Vagina (tissue), 2 donors: ENCODE results near the gene VSIG8. TPM values are rescaled to one million over a fixed set of nuclear protein-coding genes. Genes with fewer than 3 reads are reported as not detected.

Experiments
- DNase-seq, 2 donors: peaks; one replicate each; pipeline ENCODE4 v3.0.0-alpha.2; 2017; ENCODE audit errors: extremely low spot score in 2 of 2
- H3K27ac ChIP-seq: fragments of 200-600 bp; sonication (generic); one replicate; pipeline ENCODE4 v1.5.1; 2019
- H3K27me3 ChIP-seq: fragments of 200-600 bp; sonication (generic); one replicate; pipeline ENCODE4 v1.5.1; 2019
- H3K36me3 ChIP-seq, 2 donors: fragments of 200-600 bp; sonication (generic); one replicate each; pipeline ENCODE4 v1.5.1; 2017 to 2019
- H3K4me1 ChIP-seq: fragments of 200-600 bp; sonication (generic); one replicate; pipeline ENCODE4 v1.5.1; 2019
- H3K4me3 ChIP-seq, 2 donors: fragments of 200-600 bp; sonication (generic); 1 replicate in 1 of 2; 2 replicates in 1 of 2; pipeline ENCODE4 v1.5.1; 2016 to 2019
- H3K9me3 ChIP-seq: fragments of 200-600 bp; sonication (generic); one replicate; pipeline ENCODE4 v1.5.1; 2019
- CTCF ChIP-seq, 3 experiments: fragments of 450-650 bp in 2 of 3; fragments of 200-600 bp in 1 of 3; sonication (generic) in 1 of 3; IDR thresholded peaks; one replicate each; pipeline ENCODE4 v1.5.1; 2017 to 2019; ENCODE audit warnings: antibody characterized with exemption in 3 of 3, mild to moderate bottlenecking in 2 of 3, moderate library complexity in 2 of 3
- POLR2A ChIP-seq, 2 donors: fragments of 450-650 bp; IDR thresholded peaks; one replicate each; pipeline ENCODE4 v1.6.1; 2017; ENCODE audit warnings: antibody characterized with exemption in 2 of 2, mild to moderate bottlenecking in 2 of 2, moderate library complexity in 2 of 2
- POLR2AphosphoS5 ChIP-seq, 2 donors: sonication (generic); formaldehyde crosslinking; IDR thresholded peaks; one replicate each; pipeline ENCODE4 v1.9.0; 2017; ENCODE audit warnings: antibody characterized with exemption in 2 of 2, mild to moderate bottlenecking in 2 of 2, low read depth in 1 of 2; ENCODE audit not compliant: insufficient read depth in 1 of 2
- intact Hi-C: fragments of 100-400 bp; cut with DNase I; formaldehyde crosslinking; loops from one replicate; pipeline ENCODE4 v1.15.1; 2023
- total RNA-seq: library from RNA; depleted of rRNA; stranded (reverse); fragments of >200 nt; gene quantifications from one replicate; pipeline ENCODE4 v1.2.3, GENCODE V29; 2016

VSIG8 gene
- total RNA-seq, 1 donor from 2014 or later, result not detected

GRCh38 chr1:159859767-159860322 lies 2.6 kb downstream of the VSIG8 start:
- no peaks in the 10 kb centered on the region for H3K36me3 ChIP-seq
- H3K27ac ChIP-seq, result peak overlapping the region; percentile 25
- no peak overlapping the region for H3K4me3 ChIP-seq

GRCh38 chr1:159857889-159858288 lies 4.6 kb downstream of the VSIG8 start:
- intact Hi-C loops, result loop anchor here (5.0 kb wide), 1 partner anchor 69 kb away; the partner anchor contains the start of gene TAGLN2
- DNase-seq, result no peak
- no peaks in the 10 kb centered on the region for H3K27me3 ChIP-seq
- no peak overlapping the region for H3K27ac ChIP-seq
- H3K4me1 ChIP-seq, result peaks cover 62% of the 10 kb centered on the region
- no peaks in the 10 kb centered on the region for H3K9me3 ChIP-seq
- TF ChIP-seq POLR2AphosphoS5 (IDR thresholded peaks at IDR 0.05; ENCODE audit: insufficient read depth in 1 of 2, low read depth in 1 of 2), result no peak
- no peak for TF ChIP-seq POLR2A (IDR thresholded peaks at IDR 0.05)
- no peak for TF ChIP-seq CTCF (IDR thresholded peaks at IDR 0.05)
- H3K36me3 ChIP-seq, result no peaks in the 10 kb centered on the region
- no peak overlapping the region for H3K4me3 ChIP-seq

More at GRCh38 chr1:159859767-159860322, 2.6 kb downstream of the VSIG8 start:
- H3K4me1 ChIP-seq, result peaks cover 52% of the 10 kb centered on the region
- no peaks in the 10 kb centered on the region for H3K27me3 ChIP-seq
- TF ChIP-seq POLR2A (IDR thresholded peaks at IDR 0.05) (no peak), POLR2AphosphoS5 (IDR thresholded peaks at IDR 0.05; ENCODE audit: insufficient read depth in 1 of 2, low read depth in 1 of 2) (peak in 1 of 2 donors; percentile 10), CTCF (IDR thresholded peaks at IDR 0.05) (no peak)
- intact Hi-C loops, result loop anchor here (5.0 kb wide), 1 partner anchor 67 kb away; the partner anchor contains the start of gene TAGLN2
- H3K9me3 ChIP-seq, result no peaks in the 10 kb centered on the region
- no peak for DNase-seq

- no peak for DNase-seq
- Histone ChIP-seq H3K4me1 (peaks cover 52% of the 10 kb centered on the region), H3K27me3 (no peaks in the 10 kb centered on the region), H3K9me3 (no peaks in the 10 kb centered on the region), H3K4me3 (no peak overlapping the region), H3K27ac (no peak overlapping the region), H3K36me3 (no peaks in the 10 kb centered on the region)
- intact Hi-C loops, result loop anchor here (5.0 kb wide), 1 partner anchor 71 kb away; the partner anchor contains the start of gene TAGLN2
- no peak for TF ChIP-seq CTCF (IDR thresholded peaks at IDR 0.05)
- TF ChIP-seq POLR2A (IDR thresholded peaks at IDR 0.05), result no peak
- no peak for TF ChIP-seq POLR2AphosphoS5 (IDR thresholded peaks at IDR 0.05; ENCODE audit: insufficient read depth in 1 of 2, low read depth in 1 of 2)
These were observed 5.9 kb downstream of the VSIG8 start for GRCh38 chr1:159856576-159856975.

GRCh38 chr1:159855709-159856108 lies 6.7 kb downstream of the VSIG8 start:
- intact Hi-C loops, result loop anchor here (5.0 kb wide), 1 partner anchor 72 kb away; the partner anchor contains the start of gene TAGLN2
- TF ChIP-seq CTCF (IDR thresholded peaks at IDR 0.05), result no peak
- TF ChIP-seq POLR2AphosphoS5 (IDR thresholded peaks at IDR 0.05; ENCODE audit: insufficient read depth in 1 of 2, low read depth in 1 of 2), result no peak
- TF ChIP-seq POLR2A (IDR thresholded peaks at IDR 0.05), result no peak
- H3K27ac ChIP-seq, result peak overlapping the region; percentile 92
- no peaks in the 10 kb centered on the region for H3K36me3 ChIP-seq
- H3K4me3 ChIP-seq, result peak overlapping the region; percentile 63 to 87
- no peaks in the 10 kb centered on the region for H3K27me3 ChIP-seq
- H3K9me3 ChIP-seq, result no peaks in the 10 kb centered on the region
- DNase-seq, result no peak
- H3K4me1 ChIP-seq, result peaks cover 43% of the 10 kb centered on the region

GRCh38 chr1:159854693-159855192 lies 7.7 kb downstream of the VSIG8 start:
- Histone ChIP-seq H3K4me1 (peaks cover 40% of the 10 kb centered on the region), H3K27me3 (no peaks in the 10 kb centered on the region), H3K27ac (peak overlapping the region; percentile 92), H3K36me3 (no peaks in the 10 kb centered on the region), H3K9me3 (no peaks in the 10 kb centered on the region), H3K4me3 (peak overlapping the region; percentile 63 to 87)
- no peak for DNase-seq
- intact Hi-C loops, result loop anchor here (5.0 kb wide), 1 partner anchor 73 kb away; the partner anchor contains the start of gene TAGLN2
- TF ChIP-seq CTCF (IDR thresholded peaks at IDR 0.05), result peak in 1 of 3 experiments; percentile 18
- peak in 1 of 2 donors; percentile 66 for TF ChIP-seq POLR2A (IDR thresholded peaks at IDR 0.05)
- TF ChIP-seq POLR2AphosphoS5 (IDR thresholded peaks at IDR 0.05; ENCODE audit: insufficient read depth in 1 of 2, low read depth in 1 of 2), result peak in 1 of 2 donors; percentile 85
